Measurements from ENCODE around the gene MYLIP. TPM values are rescaled to one million over a fixed set of nuclear protein-coding genes. Genes with fewer than 3 reads are reported as not detected.

Gene MYLIP
- total RNA-seq, 1 experiment from 2014 or later: 50.0 TPM

- peak; percentile 41 for TF ChIP-seq CTCF (IDR thresholded peaks at IDR 0.05)
- peak; percentile 77; the same call in 1 of the 2 replicates for TF ChIP-seq FOXK1 (CRISPR knock-in tag; IDR thresholded peaks at IDR 0.05)
- no peak for TF ChIP-seq GTF2I (CRISPR knock-in tag; conservative IDR thresholded peaks at IDR 0.05)
- peak; percentile 78 for TF ChIP-seq MYBL2 (CRISPR knock-in tag; IDR thresholded peaks at IDR 0.05)
- TF ChIP-seq SMAD4 (CRISPR knock-in tag; IDR thresholded peaks at IDR 0.05): no peak
- TF ChIP-seq E2F1 (CRISPR knock-in tag; IDR thresholded peaks at IDR 0.05): no peak
- no peak for TF ChIP-seq ZNF121 (CRISPR knock-in tag; IDR thresholded peaks at IDR 0.05)
- no peak for TF ChIP-seq HMGA2 (CRISPR knock-in tag; IDR thresholded peaks at IDR 0.05)
- TF ChIP-seq E2F4 (CRISPR knock-in tag; IDR thresholded peaks at IDR 0.05; ENCODE audit: borderline replicate concordance, low read depth): no peak; the same call in 1 of the 2 replicates
- no peak for TF ChIP-seq ZNF138 (CRISPR knock-in tag; conservative IDR thresholded peaks at IDR 0.05)
- TF ChIP-seq, protein P1, sequence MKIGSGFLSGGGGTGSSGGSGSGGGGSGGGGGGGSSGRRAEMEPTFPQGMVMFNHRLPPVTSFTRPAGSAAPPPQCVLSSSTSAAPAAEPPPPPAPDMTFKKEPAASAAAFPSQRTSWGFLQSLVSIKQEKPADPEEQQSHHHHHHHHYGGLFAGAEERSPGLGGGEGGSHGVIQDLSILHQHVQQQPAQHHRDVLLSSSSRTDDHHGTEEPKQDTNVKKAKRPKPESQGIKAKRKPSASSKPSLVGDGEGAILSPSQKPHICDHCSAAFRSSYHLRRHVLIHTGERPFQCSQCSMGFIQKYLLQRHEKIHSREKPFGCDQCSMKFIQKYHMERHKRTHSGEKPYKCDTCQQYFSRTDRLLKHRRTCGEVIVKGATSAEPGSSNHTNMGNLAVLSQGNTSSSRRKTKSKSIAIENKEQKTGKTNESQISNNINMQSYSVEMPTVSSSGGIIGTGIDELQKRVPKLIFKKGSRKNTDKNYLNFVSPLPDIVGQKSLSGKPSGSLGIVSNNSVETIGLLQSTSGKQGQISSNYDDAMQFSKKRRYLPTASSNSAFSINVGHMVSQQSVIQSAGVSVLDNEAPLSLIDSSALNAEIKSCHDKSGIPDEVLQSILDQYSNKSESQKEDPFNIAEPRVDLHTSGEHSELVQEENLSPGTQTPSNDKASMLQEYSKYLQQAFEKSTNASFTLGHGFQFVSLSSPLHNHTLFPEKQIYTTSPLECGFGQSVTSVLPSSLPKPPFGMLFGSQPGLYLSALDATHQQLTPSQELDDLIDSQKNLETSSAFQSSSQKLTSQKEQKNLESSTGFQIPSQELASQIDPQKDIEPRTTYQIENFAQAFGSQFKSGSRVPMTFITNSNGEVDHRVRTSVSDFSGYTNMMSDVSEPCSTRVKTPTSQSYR (CRISPR knock-in tag; IDR thresholded peaks at IDR 0.05): peak; percentile 88; the same call in 1 of the 2 replicates
- TF ChIP-seq USF1 (CRISPR knock-in tag; IDR thresholded peaks at IDR 0.05): peak; percentile 55; the same call in 1 of the 2 replicates
- no peak for TF ChIP-seq SOX15 (CRISPR knock-in tag; IDR thresholded peaks at IDR 0.05)
- TF ChIP-seq SP1 (CRISPR knock-in tag; conservative IDR thresholded peaks at IDR 0.05): peak; percentile 89
- TF ChIP-seq PRRX2 (CRISPR knock-in tag; IDR thresholded peaks at IDR 0.05): 0 out of 2 replicates have a peak, but pooled peaks have one; percentile 73
- no peak for TF ChIP-seq STAT6 (CRISPR knock-in tag; conservative IDR thresholded peaks at IDR 0.05; ENCODE audit: low read depth)
- TF ChIP-seq CREM (CRISPR knock-in tag; IDR thresholded peaks at IDR 0.05): no peak
- TF ChIP-seq RELA (CRISPR knock-in tag; IDR thresholded peaks at IDR 0.05; ENCODE audit: borderline replicate concordance): no peak
- TF ChIP-seq JUN (CRISPR knock-in tag; IDR thresholded peaks at IDR 0.05): peak; percentile 64
- TF ChIP-seq ZBTB43 (CRISPR knock-in tag; IDR thresholded peaks at IDR 0.05): peak; percentile 61; the same call in 1 of the 2 replicates
- TF ChIP-seq ZNF232 (CRISPR knock-in tag; IDR thresholded peaks at IDR 0.05): peak; percentile 20; the same call in 1 of the 2 replicates
- TF ChIP-seq NR2C2 (CRISPR knock-in tag; IDR thresholded peaks at IDR 0.05): no peak
- TF ChIP-seq, protein P2, sequence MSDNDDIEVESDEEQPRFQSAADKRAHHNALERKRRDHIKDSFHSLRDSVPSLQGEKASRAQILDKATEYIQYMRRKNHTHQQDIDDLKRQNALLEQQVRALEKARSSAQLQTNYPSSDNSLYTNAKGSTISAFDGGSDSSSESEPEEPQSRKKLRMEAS (CRISPR knock-in tag; IDR thresholded peaks at IDR 0.05): peak; percentile 47; the same call in 1 of the 2 replicates
- TF ChIP-seq HMGXB4 (CRISPR knock-in tag; IDR thresholded peaks at IDR 0.05): peak; percentile 67
- no peak for TF ChIP-seq ZNF396 (CRISPR knock-in tag; IDR thresholded peaks at IDR 0.05; ENCODE audit: borderline replicate concordance)
Observed at GRCh38 chr6:16128759-16129622, at the start of gene MYLIP (continued).
